H1 (cell line): ENCODE results near the gene ODR4. TPM values are rescaled to one million over a fixed set of nuclear protein-coding genes. Genes with fewer than 3 reads are reported as not detected.

Experiments used
- CTCF ChIA-PET: fragments of 300-600 bp; sonication (Branson Sonifier 250); formaldehyde crosslinking; loops from one replicate; lab custom pipeline; 2021; ENCODE audit not compliant: partially characterized antibody; lab: Charles Lee
- POLR2A ChIA-PET: fragments of 300-600 bp; sonication (Branson Sonifier 250); formaldehyde crosslinking; loops from one replicate; lab custom pipeline; 2021; ENCODE audit warnings: inconsistent platforms; ENCODE audit not compliant: partially characterized antibody; lab: Charles Lee
- DNase-seq, 2 experiments: peaks; one replicate each; pipeline versions ENCODE4 v3.0.0 to v3.0.0-alpha.2; 2010 to 2022; ENCODE audit warnings: low spot score in 2 of 2, low read depth in 1 of 2, mixed read lengths in 1 of 2
- FAIRE-seq: peaks from 2 replicates; lab custom pipeline; 2011; peaks lifted over from hg19 to GRCh38; lab: Jason Lieb, UNC
- H2AFZ ChIP-seq: 2 replicates; pipeline ENCODE4 v1.8.1; 2012; ENCODE audit warnings: low read length, inconsistent platforms
- H2AK5ac ChIP-seq: 2 replicates; pipeline ENCODE4 v1.6.1; 2013; ENCODE audit warnings: low read depth, low read length
- H2BK120ac ChIP-seq: replicated peaks from 2 replicates; pipeline ENCODE3; 2013; ENCODE audit warnings: low read depth, low read length, inconsistent platforms
- H2BK12ac ChIP-seq: 2 replicates; pipeline ENCODE4 v1.6.1; 2013; ENCODE audit warnings: low read depth, low read length
- H2BK15ac ChIP-seq: 2 replicates; pipeline ENCODE4 v1.6.1; 2013; ENCODE audit warnings: low read length
- H2BK20ac ChIP-seq: 2 replicates; pipeline ENCODE4 v1.6.1; 2013; ENCODE audit warnings: low read length
- H2BK5ac ChIP-seq: 2 replicates; pipeline ENCODE4 v1.6.1; 2013; ENCODE audit warnings: low read depth, low read length
- H3K14ac ChIP-seq: 2 replicates; pipeline ENCODE4 v1.6.1; 2013; ENCODE audit warnings: inconsistent platforms; ENCODE audit not compliant: insufficient read length
- H3K18ac ChIP-seq: 2 replicates; pipeline ENCODE4 v1.6.1; 2013; ENCODE audit warnings: low read length; ENCODE audit errors: extremely low read depth
- H3K23ac ChIP-seq: 2 replicates; pipeline ENCODE4 v1.6.1; 2013; ENCODE audit warnings: inconsistent platforms; ENCODE audit not compliant: insufficient read length
- H3K23me2 ChIP-seq: 2 replicates; pipeline ENCODE4 v1.6.1; 2013; ENCODE audit warnings: low read depth, low read length
- H3K27ac ChIP-seq: 2 replicates; pipeline ENCODE4 v1.6.1; 2011; ENCODE audit warnings: low read depth, low read length, inconsistent platforms
- H3K27me3 ChIP-seq, 4 experiments: replicated peaks in 1 of 4; 1 replicate in 1 of 4; 2 replicates in 3 of 4; pipeline versions ENCODE4 v1.6.1 to v1.8.1; 2011 to 2013; ENCODE audit warnings: low read length in 3 of 4, mild to moderate bottlenecking in 3 of 4, inconsistent platforms in 2 of 4, mixed read lengths in 2 of 4, moderate library complexity in 1 of 4; ENCODE audit not compliant: control insufficient read depth in 3 of 4, insufficient read depth in 3 of 4; ENCODE audit errors: extremely low read depth in 1 of 4
- H3K36me3 ChIP-seq, 4 experiments: 2 replicates each; pipeline versions ENCODE4 v1.6.1 to v1.8.1; 2011 to 2013; ENCODE audit warnings: mild to moderate bottlenecking in 4 of 4, low read length in 3 of 4, moderate library complexity in 2 of 4, control low read depth in 1 of 4, inconsistent platforms in 1 of 4; ENCODE audit not compliant: insufficient read depth in 4 of 4, control insufficient read depth in 2 of 4
- H3K4ac ChIP-seq: replicated peaks from 2 replicates; pipeline ENCODE3; 2013; ENCODE audit warnings: low read length, low read depth, mixed read lengths, inconsistent platforms; ENCODE audit not compliant: insufficient read length
- H3K4me1 ChIP-seq, 4 experiments: replicated peaks in 1 of 4; 1 replicate in 1 of 4; 2 replicates in 3 of 4; pipeline versions ENCODE4 v1.6.1 to v1.8.1; 2011 to 2013; ENCODE audit warnings: low read length in 3 of 4, inconsistent platforms in 2 of 4, mixed read lengths in 1 of 4; ENCODE audit not compliant: insufficient read depth in 4 of 4, control insufficient read depth in 3 of 4
- H3K4me2 ChIP-seq, 2 experiments: 2 replicates each; pipeline versions ENCODE4 v1.6.1 to v1.8.1; 2011 to 2013; ENCODE audit warnings: low read depth in 2 of 2, low read length in 2 of 2, control low read depth in 1 of 2, inconsistent platforms in 1 of 2, mild to moderate bottlenecking in 1 of 2; ENCODE audit not compliant: insufficient read depth in 1 of 2
- H3K4me3 ChIP-seq, 4 experiments: fragments of 200-600, 300-600 bp in 1 of 4; sonication (generic), shearing (Covaris generic), sonication (Bioruptor Twin) in 1 of 4; 2 replicates each; pipeline versions ENCODE4 v1.5.1 to v1.8.1; 2011 to 2016; ENCODE audit warnings: low read length in 4 of 4, low read depth in 3 of 4, control low read depth in 2 of 4, inconsistent platforms in 2 of 4, mild to moderate bottlenecking in 2 of 4, mixed read lengths in 1 of 4, moderate library complexity in 1 of 4; ENCODE audit not compliant: insufficient read depth in 2 of 4; ENCODE audit errors: extremely low read depth in 1 of 4
- H3K56ac ChIP-seq: replicated peaks from 2 replicates; pipeline ENCODE3; 2013; ENCODE audit warnings: low read depth, mild to moderate bottlenecking, mixed read lengths, low read length, inconsistent platforms; ENCODE audit not compliant: insufficient read length
- H3K79me1 ChIP-seq: 2 replicates; pipeline ENCODE4 v1.6.1; 2013; ENCODE audit warnings: low read depth, low read length, control low read depth
- H3K79me2 ChIP-seq, 2 experiments: 2 replicates each; pipeline versions ENCODE4 v1.6.1 to v1.8.1; 2012 to 2013; ENCODE audit warnings: low read length in 2 of 2, mild to moderate bottlenecking in 2 of 2, inconsistent platforms in 1 of 2; ENCODE audit not compliant: insufficient read depth in 2 of 2, control insufficient read depth in 1 of 2
- H3K9ac ChIP-seq, 4 experiments: replicated peaks in 1 of 4; 1 replicate in 1 of 4; 2 replicates in 3 of 4; pipeline versions ENCODE4 v1.6.1 to v1.8.1; 2011 to 2013; ENCODE audit warnings: low read depth in 3 of 4, low read length in 3 of 4, control low read depth in 2 of 4, mild to moderate bottlenecking in 2 of 4, moderate library complexity in 2 of 4, inconsistent platforms in 1 of 4; ENCODE audit errors: extremely low read depth in 1 of 4
- H3K9me3 ChIP-seq, 2 experiments: 2 replicates each; pipeline versions ENCODE4 v1.6.1 to v1.8.1; 2012 to 2013; ENCODE audit warnings: mild to moderate bottlenecking in 2 of 2, moderate library complexity in 2 of 2, control low read depth in 1 of 2, inconsistent platforms in 1 of 2, low read depth in 1 of 2, low read length in 1 of 2, mixed read lengths in 1 of 2; ENCODE audit not compliant: insufficient read depth in 2 of 2
- H4K20me1 ChIP-seq, 2 experiments: replicated peaks in 1 of 2; 2 replicates each; pipeline versions ENCODE3 to v1.8.1; 2011 to 2013; ENCODE audit warnings: inconsistent platforms in 2 of 2, low read length in 2 of 2, mild to moderate bottlenecking in 1 of 2; ENCODE audit not compliant: insufficient read depth in 2 of 2, control insufficient read depth in 1 of 2
- H4K5ac ChIP-seq: 2 replicates; pipeline ENCODE4 v1.6.1; 2013; ENCODE audit warnings: low read length, low read depth, mixed read lengths, inconsistent platforms; ENCODE audit not compliant: insufficient read length
- H4K8ac ChIP-seq: 2 replicates; pipeline ENCODE4 v1.8.0; 2013; ENCODE audit warnings: mild to moderate bottlenecking, moderate library complexity, low read length, inconsistent platforms; ENCODE audit not compliant: insufficient read depth; ENCODE audit errors: extremely low read depth
- H4K91ac ChIP-seq: replicated peaks from 2 replicates; pipeline ENCODE3; 2013; ENCODE audit warnings: low read length, mixed read lengths, inconsistent platforms; ENCODE audit not compliant: insufficient read length
- GTF2F1 ChIP-seq: IDR thresholded peaks from 2 replicates; pipeline ENCODE4 v1.6.1; 2012; ENCODE audit warnings: low read depth, low read length, improper control_type of control experiment, borderline replicate concordance
- HDAC6 ChIP-seq: IDR thresholded peaks from one replicate; pipeline ENCODE4 v1.7.1; 2012; ENCODE audit warnings: low read depth, mild to moderate bottlenecking, inconsistent platforms, low read length, moderate library complexity
- JUN ChIP-seq: IDR thresholded peaks from 2 replicates; pipeline ENCODE4 v1.6.1; 2011; ENCODE audit warnings: low read depth, mild to moderate bottlenecking, improper control_type of control experiment, low read length
- JUND ChIP-seq: IDR thresholded peaks from 2 replicates; pipeline ENCODE4 v1.6.1; 2011; ENCODE audit warnings: mild to moderate bottlenecking, improper control_type of control experiment, low read length
- KDM5A ChIP-seq: fragments of 200-600 bp; IDR thresholded peaks from 2 replicates; pipeline ENCODE4 v1.7.1; 2012; ENCODE audit warnings: mild to moderate bottlenecking, low read length, inconsistent platforms, mixed read lengths
- POLR2A ChIP-seq, 2 experiments: IDR thresholded peaks; 1 replicate in 1 of 2; 2 replicates in 1 of 2; pipeline ENCODE4 v1.6.1; 2011; ENCODE audit warnings: low read depth in 2 of 2, low read length in 2 of 2, mild to moderate bottlenecking in 2 of 2; ENCODE audit errors: control extremely low read depth in 1 of 2
- POU5F1 ChIP-seq: IDR thresholded peaks from 2 replicates; pipeline ENCODE4 v1.6.1; 2011; ENCODE audit warnings: low read depth, mild to moderate bottlenecking, low read length, moderate library complexity
- SAP30 ChIP-seq: fragments of 300-600 bp; sonication (generic); IDR thresholded peaks from 2 replicates; pipeline ENCODE4 v1.7.1; 2012; ENCODE audit warnings: low read length, moderate library complexity, mild to moderate bottlenecking, inconsistent platforms; ENCODE audit not compliant: insufficient read depth, insufficient replicate concordance
- SIN3A ChIP-seq, 2 experiments: IDR thresholded peaks in 1 of 2; conservative IDR thresholded peaks in 1 of 2; 2 replicates each; pipeline ENCODE4 v1.6.1; 2011 to 2012; ENCODE audit warnings: low read length in 2 of 2, improper control_type of control experiment in 1 of 2, low read depth in 1 of 2, mild to moderate bottlenecking in 1 of 2
- TAF7 ChIP-seq: optimal IDR thresholded peaks from 2 replicates; pipeline ENCODE3; 2011; ENCODE audit warnings: low read depth, mild to moderate bottlenecking, inconsistent platforms, low read length, moderate library complexity, borderline replicate concordance
- TBP ChIP-seq: IDR thresholded peaks from 2 replicates; pipeline ENCODE4 v1.6.1; 2011; ENCODE audit warnings: low read depth, low read length, improper control_type of control experiment
- WGBS, 2 experiments: shearing (Covaris generic) in 1 of 2; methylation state at CpG; one replicate each; pipeline versions ENCODE4 v1.1.6 to v1.1.7; 2013 to 2015; ENCODE audit warnings: low lambda C conversion rate in 2 of 2, mixed read lengths in 2 of 2, inconsistent platforms in 1 of 2, low coverage in 1 of 2, missing lambda C conversion rate in 1 of 2; ENCODE audit not compliant: insufficient replicate concordance in 2 of 2, insufficient coverage in 1 of 2, insufficient read length in 1 of 2; ENCODE audit errors: extremely low coverage in 1 of 2, missing lambda C conversion rate in 1 of 2; 5-methylcytosine and 5-hydroxymethylcytosine counted together
- polyA plus RNA-seq, 7 experiments: library from polyadenylated mRNA; depleted of rRNA in 3 of 7; stranded (reverse) in 5 of 7; unstranded in 2 of 7; fragments of >200 nt in 5 of 7; fragments of 200-250 nt in 2 of 7; gene quantifications; 1 replicate in 5 of 7; 2 replicates in 1 of 7; 4 replicates in 1 of 7; pipeline versions ENCODE4 v1.2.1 to v1.2.3, GENCODE V29; 2011 to 2013; ENCODE audit warnings: missing spikeins in 2 of 7, mixed read lengths in 2 of 7
- total RNA-seq: library from RNA; stranded (reverse); fragmentation: NEBNext Ultra II Directional; extraction: Animal tissue kit (Norgen Biotek cat#: 25700); gene quantifications from 2 replicates; pipeline ENCODE4 v1.2.1, GENCODE V29; 2021

The ODR4 gene
- total and polyA plus RNA-seq, 2 of the 8 experiments (the other 6 are each of a cell fraction or from before 2014, with no cell fraction given), result 4.1 to 14.1 TPM

DNA sequence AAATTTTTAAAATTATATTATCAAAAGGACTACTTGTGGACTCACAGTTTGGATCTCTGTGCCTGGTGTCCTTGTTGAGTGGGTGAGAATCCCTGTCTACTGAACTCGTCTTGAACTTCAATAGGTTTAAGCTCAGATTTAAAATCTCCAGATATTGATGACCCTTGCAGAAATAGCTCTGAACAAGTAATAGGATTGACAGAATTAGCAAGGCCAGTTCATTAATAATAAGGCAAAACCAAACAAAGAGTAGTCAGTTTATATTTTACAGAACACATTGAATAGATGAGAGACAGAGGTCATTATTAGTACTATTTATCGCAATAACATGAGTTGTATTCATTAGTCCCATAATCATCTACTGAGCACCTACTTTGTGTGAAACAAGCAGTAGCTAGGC is 85.4 kb downstream of the ODR4 start, which contains the start of gene PDC:
PDC (minus strand) TSS at position 101 of the 400 bp plus-strand sequence. CDS start 11,655 bp downstream, outside the sequence.
- CTCF ChIA-PET, result no interaction called here

More for the DNA sequence above, 85.4 kb downstream of the ODR4 start, which contains the start of gene PDC:
- H2BK20ac ChIP-seq, result no peak within 1 kb of the TSS
- H2BK5ac ChIP-seq, result no peak within 1 kb of the TSS
- H2BK15ac ChIP-seq, result no peak within 1 kb of the TSS
- no peaks in the 10 kb centered on the region for H3K36me3 ChIP-seq
- no peak within 1 kb of the TSS for H3K27ac ChIP-seq
- H2BK12ac ChIP-seq, result no peak within 1 kb of the TSS
- no peak within 1 kb of the TSS for H4K8ac ChIP-seq
- 100% methylated on average over 2 of the region's 2 CpGs; no CpG with 5 or more reads in 1 of the 2 experiments for whole genome bisulfite sequencing, 2 experiments
- no peak within 1 kb of the TSS for H3K9ac ChIP-seq
- H4K5ac ChIP-seq, result no peak within 1 kb of the TSS
- TF ChIP-seq SAP30, result no peak
- TF ChIP-seq SIN3A (conservative IDR thresholded peaks at IDR 0.05 in 1 of 2, IDR thresholded peaks at IDR 0.05 in 1 of 2; ENCODE audit: low read depth in 1 of 2, low read length in 2 of 2), result no peak
- TF ChIP-seq GTF2F1, result no peak
- no peak for TF ChIP-seq TBP
- TF ChIP-seq TAF7, result no peak
- no peak for TF ChIP-seq JUND
- no peak for TF ChIP-seq JUN
- TF ChIP-seq KDM5A, result no peak
- no peak for TF ChIP-seq POU5F1
- no peak for TF ChIP-seq HDAC6
- no peak for TF ChIP-seq POLR2A (IDR thresholded peaks at IDR 0.05; ENCODE audit: control extremely low read depth in 1 of 2, low read depth in 2 of 2, low read length in 2 of 2)
- no peak within 1 kb of the TSS for H3K56ac ChIP-seq
- no peaks in the 10 kb centered on the region for H4K20me1 ChIP-seq
- H3K14ac ChIP-seq, result no peak within 1 kb of the TSS
- no peaks in the 10 kb centered on the region for H3K23me2 ChIP-seq
- H3K9me3 ChIP-seq, result no peaks in the 10 kb centered on the region
- no peak within 1 kb of the TSS for H3K23ac ChIP-seq
- no peak within 1 kb of the TSS for H3K4me3 ChIP-seq
- no peak within 1 kb of the TSS for H2BK120ac ChIP-seq
- no peaks in the 10 kb centered on the region for H3K79me2 ChIP-seq
- FAIRE-seq (no peak), DNase-seq (no peak)
- H2AFZ ChIP-seq, result no peak within 1 kb of the TSS
- no peaks in the 10 kb centered on the region for H3K27me3 ChIP-seq
- POLR2A ChIA-PET, result no interaction called here
- no peaks in the 10 kb centered on the region; a peak in 2 of 7 replicates for H3K4me1 ChIP-seq
- no peak within 1 kb of the TSS for H3K18ac ChIP-seq
- no peak within 1 kb of the TSS for H2AK5ac ChIP-seq
- no peak within 1 kb of the TSS for H4K91ac ChIP-seq
- H3K4ac ChIP-seq, result no peak within 1 kb of the TSS
- no peaks in the 10 kb centered on the region for H3K79me1 ChIP-seq
- no peak within 1 kb of the TSS for H3K4me2 ChIP-seq
